ENCODE measurements around the gene ARID2.
A peak's percentile ranks its signal among the peaks of the same experiment; 100 is the strongest.

ARID2 gene

DNA sequence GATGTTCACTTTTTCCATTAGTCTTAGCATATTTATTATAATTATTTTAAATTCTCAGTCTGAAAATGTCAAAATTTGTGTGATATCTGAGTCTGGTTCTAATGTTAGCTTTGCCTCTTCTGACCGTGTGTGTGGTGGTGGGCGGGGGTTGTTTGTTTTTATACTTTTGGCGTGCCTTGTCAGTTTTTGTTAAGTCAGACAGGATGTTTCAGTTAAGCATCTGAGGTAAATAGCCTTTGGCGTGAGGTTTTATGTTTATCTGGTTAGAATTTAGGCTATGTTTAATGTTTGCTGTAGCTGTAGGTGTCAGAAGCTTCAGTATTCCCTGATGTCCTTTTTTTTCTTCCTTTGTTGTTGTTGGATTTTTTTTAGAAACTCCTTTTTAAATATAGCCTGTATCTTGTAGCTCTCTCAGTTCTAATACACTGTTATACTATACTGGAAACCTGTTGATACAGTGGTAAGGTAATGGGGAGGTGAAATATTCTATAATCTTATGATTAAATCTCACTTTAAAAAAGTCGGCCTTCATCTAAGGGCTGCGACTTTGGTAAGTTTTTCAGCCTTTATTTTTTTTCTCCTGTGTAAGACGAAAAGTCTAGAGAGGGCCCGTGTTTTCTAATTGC, 149.2 kb downstream of the ARID2 start:
- DNase-seq: no peak

- DNase-seq: no peak
Observed at GRCh38 chr12:45879363-45879895, 149.9 kb downstream of the ARID2 start.

GRCh38 chr12:45880533-45880932, 151.0 kb downstream of the ARID2 start:
- DNase-seq: no peak

GRCh38 chr12:45883187-45883586, 153.7 kb downstream of the ARID2 start:
- no peak for DNase-seq

DNA sequence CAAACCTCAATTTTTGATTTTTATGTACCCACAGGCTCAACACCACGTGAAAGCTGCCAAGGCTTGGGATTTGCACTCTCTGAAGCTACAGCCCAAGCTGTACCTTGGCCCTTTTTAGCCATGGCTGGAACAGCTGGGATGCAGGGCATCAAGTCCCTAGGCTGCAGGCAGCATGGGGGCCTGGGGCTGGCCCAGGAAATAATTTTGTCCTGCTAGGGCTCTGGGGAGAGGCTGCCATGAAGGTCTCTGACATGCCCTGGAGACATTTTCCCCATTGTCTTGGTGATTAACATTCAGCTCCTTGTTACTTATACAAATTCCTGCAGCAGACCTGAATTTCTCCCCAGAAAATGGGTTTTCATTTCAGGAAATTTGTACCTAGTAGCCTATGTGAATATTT, 157.2 kb downstream of the ARID2 start:
- DNase-seq: no peak

DNA sequence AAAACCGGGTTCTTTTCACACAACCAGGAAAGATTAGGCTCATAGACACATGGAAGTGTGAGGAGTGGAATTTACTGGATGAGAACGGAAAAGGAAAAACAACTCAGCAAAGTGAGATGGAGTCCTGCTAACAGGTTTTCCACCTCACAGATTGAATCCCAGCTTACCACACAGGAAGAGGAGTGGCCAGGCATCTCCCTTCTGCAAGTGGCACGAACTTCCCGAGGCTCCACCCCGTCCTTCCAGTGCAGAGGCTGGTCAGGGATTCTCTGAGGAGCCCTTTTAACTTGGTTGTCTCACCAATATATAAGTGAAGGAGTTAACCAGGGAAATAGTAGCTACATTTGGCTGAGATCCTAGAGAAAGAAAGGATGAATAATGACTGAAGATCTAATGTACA, 158.0 kb downstream of the ARID2 start:
- no peak for DNase-seq

- DNase-seq: no peak
Observed at GRCh38 chr12:45890276-45890675, 160.8 kb downstream of the ARID2 start.

- DNase-seq: no peak
Observed at GRCh38 chr12:45893240-45893639, 163.7 kb downstream of the ARID2 start.

GRCh38 chr12:45895961-45896360, 166.5 kb downstream of the ARID2 start:
- DNase-seq: no peak

DNA sequence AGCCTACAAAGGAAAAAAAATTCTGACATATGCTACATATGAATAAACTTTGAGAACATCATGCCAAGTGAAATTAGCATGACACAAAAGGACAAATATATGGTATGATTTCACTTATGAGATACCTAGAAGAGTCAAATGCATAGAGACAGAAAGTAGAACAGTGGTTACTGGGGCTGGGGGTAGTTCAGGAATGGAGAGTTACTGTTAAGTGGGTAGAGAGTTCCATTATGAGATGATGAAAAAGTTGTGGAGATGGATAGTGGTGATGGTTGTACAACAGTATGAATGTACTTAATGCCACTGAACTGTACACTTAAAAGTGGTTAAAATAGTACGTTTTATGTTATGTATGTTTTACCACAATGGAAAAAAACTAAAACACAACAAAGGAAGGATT, 168.6 kb downstream of the ARID2 start:
- DNase-seq: no peak

DNA sequence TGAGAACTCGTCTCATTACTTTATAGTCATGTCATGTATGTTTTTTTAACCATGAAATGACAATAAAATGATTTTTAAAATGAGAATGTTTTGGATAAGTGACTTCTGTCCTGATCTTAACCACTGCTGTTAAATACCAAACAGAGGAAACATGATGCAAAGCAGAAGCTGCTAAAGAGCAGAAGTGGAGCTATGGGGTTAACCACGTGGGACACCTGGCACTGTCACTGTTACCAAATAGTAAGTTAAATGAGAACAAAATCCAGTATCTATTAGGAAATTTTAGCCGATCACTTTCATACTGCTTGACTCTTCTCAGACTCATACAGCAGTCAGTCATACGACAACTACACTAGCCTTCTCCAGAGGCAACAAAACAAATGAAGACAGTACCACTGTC, 178.4 kb downstream of the ARID2 start:
- no peak for DNase-seq

DNA sequence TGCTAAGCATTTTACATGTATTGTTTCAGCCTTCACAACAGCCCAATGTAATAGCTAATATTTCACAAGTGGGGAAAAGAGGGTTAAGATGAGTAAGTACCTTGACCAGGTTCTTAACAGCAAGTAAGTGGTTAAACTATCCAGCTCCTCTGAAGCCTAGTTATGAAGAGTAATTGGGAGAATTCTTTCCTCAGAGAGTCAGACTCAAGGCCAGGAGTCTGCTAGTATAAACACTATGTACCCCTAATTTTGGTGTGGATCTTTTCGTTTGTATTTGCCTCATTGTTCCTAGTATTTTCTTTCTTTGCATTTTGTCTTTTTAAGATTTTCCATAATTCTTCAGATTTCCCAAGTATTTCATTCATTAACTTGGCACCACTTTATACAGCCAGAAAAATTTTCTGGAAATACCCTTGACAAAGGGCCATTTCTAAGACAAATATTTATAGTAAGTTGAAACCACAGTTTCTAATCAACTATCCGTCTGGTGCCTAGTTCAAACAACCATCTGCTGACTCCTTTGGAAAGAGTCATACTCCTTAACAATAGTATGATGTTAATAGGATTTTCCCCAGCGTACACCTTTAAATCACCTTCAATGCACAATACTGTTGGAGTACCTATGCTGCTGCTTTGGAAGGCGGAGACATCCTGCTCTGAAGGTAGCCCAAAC, 179.7 kb downstream of the ARID2 start:
- DNase-seq: no peak

DNA sequence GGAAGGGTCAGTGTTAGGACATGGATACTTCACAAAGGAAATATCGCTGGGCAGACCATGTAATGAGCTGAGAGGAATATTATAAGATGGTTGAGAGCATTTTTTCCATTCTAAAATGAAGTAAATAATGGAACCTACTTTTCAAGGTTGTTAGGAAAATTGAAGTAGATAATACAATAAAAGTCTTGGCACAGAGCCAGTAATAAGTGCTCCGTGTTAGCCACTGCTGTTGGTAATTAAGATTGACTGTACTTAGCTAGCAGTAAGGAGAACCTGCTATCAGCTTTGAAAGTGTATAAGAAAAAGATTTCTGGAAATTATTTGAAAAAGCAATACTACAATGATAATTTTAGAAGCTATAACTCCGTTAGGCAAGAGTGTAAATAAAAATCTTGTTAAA, 183.3 kb downstream of the ARID2 start:
- no peak for DNase-seq

GRCh38 chr12:45913631-45914030, 184.1 kb downstream of the ARID2 start:
- no peak for DNase-seq

- no peak for DNase-seq
Observed at GRCh38 chr12:45914090-45914489, 184.6 kb downstream of the ARID2 start.

DNA sequence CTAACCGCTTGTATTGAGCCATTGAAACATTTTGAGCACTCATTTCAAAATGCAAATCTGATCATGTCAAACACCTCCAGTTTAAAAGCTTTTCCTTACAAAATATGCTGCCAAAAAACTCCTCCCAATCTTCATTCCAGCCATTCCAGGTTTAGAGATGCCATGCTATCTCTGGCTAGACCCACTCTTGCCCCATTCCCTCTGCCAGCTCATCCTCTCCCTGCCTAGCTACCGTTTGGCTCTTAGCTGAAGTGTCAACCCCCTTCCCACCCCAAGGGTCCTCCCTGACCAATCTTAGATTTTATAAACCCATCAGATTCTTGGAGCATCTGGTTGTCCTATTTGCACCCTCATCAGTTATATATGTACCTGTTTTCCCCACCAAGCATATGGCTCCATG, 185.9 kb downstream of the ARID2 start:
- DNase-seq: no peak

DNA sequence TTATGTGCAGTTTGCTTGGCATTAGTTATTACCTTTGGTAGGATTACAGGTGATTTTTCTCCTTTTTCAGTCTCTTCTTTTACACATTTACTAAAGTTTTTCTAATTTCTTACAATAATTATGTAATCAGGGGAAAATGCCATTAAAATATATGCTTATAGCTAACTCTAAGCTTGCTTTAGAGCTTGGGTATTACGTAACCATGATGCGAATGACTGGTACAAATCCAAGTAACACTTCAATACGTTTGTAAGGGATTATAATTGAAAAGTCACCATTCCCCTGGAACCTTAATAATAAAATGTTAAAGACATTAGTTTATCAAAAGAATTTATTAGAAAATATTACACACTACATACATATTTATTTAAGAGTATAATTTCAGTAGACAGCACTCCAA, 189.3 kb downstream of the ARID2 start:
- DNase-seq: no peak

- DNase-seq: no peak
Observed at GRCh38 chr12:45928309-45928708, 198.8 kb downstream of the ARID2 start.

- DNase-seq: no peak
Observed at GRCh38 chr12:45930369-45930768, 200.9 kb downstream of the ARID2 start.

DNA sequence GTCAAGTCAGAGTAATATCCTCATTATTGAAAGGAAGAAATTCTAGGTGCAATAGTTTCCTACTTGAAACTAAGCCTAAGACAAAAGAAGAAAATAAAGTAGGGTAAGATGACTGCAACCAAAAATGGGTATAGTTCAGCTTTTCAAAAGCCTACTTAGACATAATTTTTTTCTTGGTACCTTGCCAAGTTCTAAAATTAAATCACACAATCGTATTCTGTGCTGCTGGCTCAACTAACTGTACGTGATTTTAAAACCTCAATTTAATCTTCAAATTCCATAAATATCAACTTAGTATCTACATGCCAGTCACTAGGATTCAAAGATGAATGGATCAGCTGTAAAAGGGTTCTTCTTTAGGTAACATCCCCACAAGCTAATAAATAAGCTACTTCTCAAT, 204.0 kb downstream of the ARID2 start:
- DNase-seq: peak in 1 of 2 experiments; percentile 3

- no peak for DNase-seq
Observed at GRCh38 chr12:45934956-45935355, 205.4 kb downstream of the ARID2 start.

GRCh38 chr12:45938566-45938965, 209.1 kb downstream of the ARID2 start:
- no peak for DNase-seq

DNA sequence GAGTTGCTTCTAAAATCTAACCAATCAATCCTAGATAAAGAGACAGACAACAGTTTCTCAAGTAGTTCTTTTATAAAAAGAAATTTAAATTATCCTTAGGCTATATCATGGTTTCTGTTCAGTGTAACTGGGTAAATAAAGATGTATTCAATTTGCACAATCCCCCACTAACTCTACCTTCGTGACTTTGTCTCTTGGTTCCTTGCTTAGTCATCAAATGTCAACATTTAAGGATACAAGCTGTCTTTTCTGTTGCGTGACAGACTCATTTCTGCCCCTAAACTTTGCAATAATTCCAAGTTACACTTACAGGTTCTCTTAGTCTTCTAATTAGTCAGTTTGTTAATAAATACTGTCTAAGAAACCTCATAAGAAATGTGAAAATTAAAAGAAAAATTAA, 210.3 kb downstream of the ARID2 start:
- no peak for DNase-seq

DNA sequence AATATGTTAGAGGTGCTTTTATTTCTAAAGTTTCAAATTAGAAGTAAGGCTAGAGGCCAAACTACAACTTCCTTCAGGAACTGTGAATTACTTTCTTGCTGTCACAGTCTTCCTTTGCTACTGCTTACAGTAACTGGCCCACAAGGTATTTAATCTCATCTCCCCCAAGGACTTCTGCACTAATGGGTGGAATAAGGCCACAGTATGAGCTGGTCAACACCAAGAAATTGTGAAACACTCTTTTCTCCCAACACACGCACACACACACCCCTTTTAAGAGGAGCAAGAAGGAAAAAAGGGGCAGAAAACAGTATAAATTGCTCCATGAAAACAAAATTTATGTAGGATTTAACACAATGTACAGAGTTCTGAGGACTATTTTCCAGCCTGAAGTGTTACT, 215.3 kb downstream of the ARID2 start:
- DNase-seq: no peak

- no peak for DNase-seq
Observed at GRCh38 chr12:45946435-45946834, 216.9 kb downstream of the ARID2 start.
